Embryonic facial prominence (tissue), 1 donor: ENCODE results near the gene MKLN1.
"Not testable (repeated sequence)": the region's sequence is repeated elsewhere in the genome, so short reads cannot be mapped to it uniquely, and the experiment has no call there.

Source experiments
- DNase-seq: peaks from one replicate; pipeline ENCODE4 v3.0.0-alpha.2; 2016; ENCODE audit errors: extremely low spot score

Gene MKLN1

DNA sequence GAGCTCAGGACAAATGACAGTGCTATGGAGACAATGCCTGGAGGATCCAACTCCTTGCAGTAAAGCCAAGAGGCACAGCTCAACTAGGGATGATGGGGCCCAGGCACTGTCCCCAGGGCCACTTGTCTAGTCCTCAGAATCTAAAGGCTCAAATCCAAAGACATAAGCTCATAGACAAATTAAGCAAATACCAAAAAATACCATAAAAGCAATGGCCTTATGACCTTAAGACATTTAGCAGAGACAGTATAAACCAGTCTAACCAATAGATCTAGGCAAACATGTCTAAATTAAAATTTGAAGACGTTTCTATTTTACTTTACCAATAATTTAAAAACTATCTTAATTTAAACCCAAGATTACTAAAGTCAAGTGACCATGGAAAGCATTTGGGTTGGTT, 14.8 kb upstream of the MKLN1 start:
- DNase-seq = no peak

DNA sequence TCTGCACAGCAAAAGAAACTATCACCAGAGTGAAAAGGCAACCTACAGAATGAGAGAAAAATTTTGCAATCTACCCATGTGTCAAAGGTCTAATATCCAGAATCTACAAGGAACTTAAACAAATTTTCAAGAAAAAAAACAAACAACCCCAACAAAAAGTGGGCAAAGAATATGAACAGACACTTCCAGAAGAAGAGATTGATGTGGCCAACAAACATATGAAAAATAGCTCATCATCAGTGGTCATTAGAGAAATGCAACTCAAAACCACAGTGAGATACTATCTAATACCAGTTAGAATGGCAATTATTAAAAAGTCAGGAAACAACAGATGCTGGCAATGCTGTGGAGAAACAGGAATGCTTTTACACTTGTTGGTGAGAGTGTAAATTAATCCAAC, 7.1 kb upstream of the MKLN1 start:
- DNase-seq = no peak

DNA sequence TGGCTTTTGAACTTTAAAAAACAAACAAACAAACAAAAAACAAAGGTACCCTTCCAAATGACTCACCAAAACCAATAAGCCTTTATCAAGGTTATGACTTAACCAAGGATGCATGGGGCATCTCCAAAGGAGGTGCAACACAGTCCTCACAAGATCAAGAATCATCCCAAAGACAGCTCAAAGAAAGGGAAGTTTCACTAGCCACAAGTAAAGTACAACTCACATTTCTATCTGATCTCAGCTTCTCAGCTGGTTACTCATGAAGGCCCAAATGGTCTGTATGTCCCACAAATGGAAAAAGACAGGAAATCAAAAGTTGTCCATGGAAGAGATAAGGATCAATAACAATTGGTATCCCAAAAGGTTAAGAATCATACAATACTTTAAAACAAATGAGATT, 6.0 kb upstream of the MKLN1 start:
- no peak for DNase-seq

GRCh38 chr7:131322061-131322460, 5.6 kb upstream of the MKLN1 start:
- no peak for DNase-seq

DNA sequence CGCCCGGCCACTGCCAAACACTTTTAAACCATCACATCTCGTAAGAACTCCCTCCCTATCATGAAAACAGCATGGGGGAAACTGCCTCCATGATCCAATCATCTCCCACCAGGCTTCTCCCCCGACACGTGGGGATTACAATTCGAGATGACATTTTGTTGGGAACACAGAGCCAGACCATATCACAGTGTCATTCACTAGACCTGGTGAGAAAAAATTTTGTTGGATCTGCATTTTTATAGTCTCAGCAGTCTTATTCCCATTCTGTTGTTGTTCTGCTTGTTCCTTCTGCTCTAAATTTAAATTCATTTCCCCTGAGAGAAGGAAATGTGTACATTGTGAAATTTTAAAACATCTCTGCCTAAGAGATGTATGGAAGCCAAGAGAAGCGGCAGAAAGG, 4.8 kb upstream of the MKLN1 start:
- DNase-seq = no peak

DNA sequence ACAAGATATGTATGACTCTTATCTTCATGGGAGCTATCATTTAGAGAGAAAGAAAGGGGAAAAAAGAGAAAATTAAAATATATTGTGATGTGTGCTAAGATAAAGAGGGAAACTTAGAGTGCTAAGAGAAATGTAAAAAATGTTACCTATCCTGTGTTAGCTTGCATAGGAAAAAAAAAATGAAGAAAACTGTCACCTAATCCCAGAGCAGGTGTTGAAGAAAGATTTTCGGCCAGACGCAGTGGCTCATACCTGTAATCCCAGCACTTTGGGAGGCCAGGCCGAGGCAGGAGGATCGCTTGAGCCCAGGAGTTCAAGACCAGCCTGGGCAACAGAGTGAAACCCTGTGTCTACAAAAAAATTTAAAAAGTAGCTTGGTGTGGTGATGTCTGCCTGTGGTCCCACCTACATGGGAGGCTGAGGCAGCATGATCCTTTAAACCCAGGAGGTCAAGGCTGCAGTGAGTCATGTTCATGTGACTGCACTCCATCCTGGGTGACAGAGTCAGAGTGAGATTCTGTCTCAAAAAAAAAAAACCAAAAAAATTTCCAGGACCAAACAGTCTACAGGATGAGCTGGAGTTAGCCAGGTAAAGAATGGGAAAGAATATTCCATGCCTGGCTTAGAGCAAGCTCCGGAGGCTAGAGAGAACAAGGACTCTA, 2.4 kb upstream of the MKLN1 start:
- DNase-seq = no peak

GRCh38 chr7:131326576-131326975, 1.1 kb upstream of the MKLN1 start:
- DNase-seq = no peak

GRCh38 chr7:131327049-131327625, 539 bp upstream of the MKLN1 start:
- peak; percentile 27 for DNase-seq

GRCh38 chr7:131328377-131329175, 900 bp downstream of the MKLN1 start:
- no peak for DNase-seq

GRCh38 chr7:131329176-131329570, 1.5 kb downstream of the MKLN1 start:
- DNase-seq = no peak

GRCh38 chr7:131330299-131330698, 2.6 kb downstream of the MKLN1 start:
- no peak for DNase-seq

- DNase-seq = no peak
Measured at GRCh38 chr7:131331806-131332205, 4.1 kb downstream of the MKLN1 start.

GRCh38 chr7:131332729-131333128, 5.1 kb downstream of the MKLN1 start:
- DNase-seq = not testable (repeated sequence)

- DNase-seq = no peak
Measured at GRCh38 chr7:131335639-131336381, 8.1 kb downstream of the MKLN1 start.

DNA sequence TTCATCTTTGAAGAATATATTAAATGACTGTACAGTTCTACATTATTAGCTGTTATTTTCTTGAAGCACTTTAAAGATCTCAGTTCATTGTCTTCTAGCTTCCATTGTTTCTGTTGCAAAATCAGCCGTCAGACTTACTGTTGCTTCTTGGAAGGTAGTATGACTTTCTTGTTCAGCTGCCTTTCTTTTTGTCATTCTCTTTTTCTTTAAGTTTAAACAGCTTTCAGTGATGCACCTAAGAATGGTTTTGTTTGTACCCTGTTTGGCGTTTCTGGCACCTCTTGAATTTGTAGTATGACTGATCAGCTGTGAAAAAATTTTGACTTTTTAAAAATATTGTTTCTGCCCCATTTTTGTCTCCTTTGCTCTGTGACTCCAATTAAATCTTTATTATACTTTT, 9.3 kb downstream of the MKLN1 start:
- no peak for DNase-seq

- no peak for DNase-seq
Measured at GRCh38 chr7:131338173-131338572, 10.5 kb downstream of the MKLN1 start.

DNA sequence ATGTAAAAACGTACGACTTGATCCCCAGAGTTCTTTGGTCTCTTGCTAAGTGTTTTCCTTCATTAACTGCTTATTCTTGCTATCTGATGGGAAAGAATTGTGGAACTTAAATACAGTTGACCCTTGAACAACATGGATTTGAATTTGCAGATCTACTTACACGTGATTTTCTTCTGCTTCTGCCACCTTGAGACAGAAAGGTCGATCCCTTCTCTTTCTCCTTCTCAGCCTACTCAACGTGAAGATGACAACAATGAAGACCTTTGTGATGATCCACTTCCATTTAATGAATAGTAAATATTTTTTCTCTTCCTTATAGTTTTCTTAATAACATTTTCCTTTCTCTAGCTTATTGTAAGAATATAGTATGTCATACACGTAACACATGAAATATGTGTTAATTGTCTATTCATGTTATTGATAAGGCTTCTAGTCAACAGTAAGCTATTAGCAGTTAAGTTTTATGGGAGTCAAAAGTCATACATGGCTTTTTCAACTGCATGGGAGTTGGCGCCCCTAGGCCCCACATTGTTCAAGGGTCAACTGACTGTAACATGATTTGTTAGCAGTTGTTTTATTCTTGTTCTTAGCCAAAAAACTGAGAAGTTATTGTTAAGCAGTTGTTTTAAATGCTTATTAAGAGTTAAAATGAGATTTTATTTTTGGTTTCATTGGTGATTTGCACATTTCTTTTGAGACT, 11.2 kb downstream of the MKLN1 start:
- DNase-seq = no peak

GRCh38 chr7:131341690-131342089, 14.0 kb downstream of the MKLN1 start:
- DNase-seq = no peak

DNA sequence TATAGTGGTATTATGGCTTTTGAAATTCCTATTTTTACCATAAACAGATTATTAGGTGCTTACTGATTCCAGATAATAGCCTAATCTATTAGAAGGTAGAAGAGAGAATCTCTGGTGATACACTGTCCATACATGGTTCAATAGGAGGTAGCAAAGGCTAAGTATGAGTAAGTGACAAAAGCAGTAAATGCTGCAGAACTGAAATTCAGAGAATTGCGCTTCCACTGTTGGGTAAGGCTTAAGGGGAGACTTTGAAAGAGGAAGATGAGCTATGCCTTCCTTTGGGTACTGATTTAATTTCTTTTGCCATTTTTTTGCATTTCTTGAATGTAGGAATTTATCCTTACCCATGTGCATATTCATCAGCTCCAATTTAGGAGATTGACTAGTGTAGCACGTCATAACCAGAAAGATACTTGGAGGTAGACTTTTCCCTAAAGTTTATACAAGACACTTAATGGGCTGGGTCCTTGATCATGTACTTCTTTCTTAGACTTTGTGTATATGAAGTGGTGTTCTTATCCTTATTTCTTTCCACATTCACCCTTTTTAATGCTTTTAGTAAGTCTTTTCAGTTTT, 15.3 kb downstream of the MKLN1 start:
- no peak for DNase-seq

DNA sequence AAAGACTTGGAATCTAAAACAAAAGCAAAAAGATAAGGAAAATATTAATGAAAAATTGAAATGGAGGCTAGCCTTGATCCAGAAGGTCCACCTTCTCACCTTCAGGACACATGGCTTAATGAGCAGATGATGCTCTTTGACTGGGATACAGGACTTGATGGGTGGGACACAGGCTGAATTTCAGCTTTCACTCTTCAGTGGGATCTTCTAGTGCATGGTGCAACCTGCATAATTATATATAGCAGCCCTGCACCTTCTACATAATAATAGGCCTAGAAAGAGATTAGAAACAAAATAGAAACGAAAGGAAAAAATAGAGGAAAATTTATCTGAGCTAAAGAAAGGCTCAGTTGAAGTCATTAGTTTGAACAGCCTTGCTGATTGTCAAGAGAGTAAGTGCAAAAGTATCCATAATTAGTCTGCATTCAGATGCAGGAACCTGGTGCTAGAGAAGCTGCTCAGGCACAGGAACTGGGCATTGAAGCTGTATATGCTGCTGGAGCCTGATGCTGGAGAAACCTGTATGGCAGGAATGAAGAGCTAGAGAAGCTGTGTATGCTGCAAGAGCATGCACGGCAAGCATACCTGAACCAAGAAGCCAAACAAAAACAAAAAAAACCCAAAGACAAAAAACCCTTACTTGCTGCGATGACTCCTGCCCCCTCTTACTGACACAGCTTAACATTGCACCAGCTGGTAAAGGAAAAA, 19.4 kb downstream of the MKLN1 start:
- no peak for DNase-seq

DNA sequence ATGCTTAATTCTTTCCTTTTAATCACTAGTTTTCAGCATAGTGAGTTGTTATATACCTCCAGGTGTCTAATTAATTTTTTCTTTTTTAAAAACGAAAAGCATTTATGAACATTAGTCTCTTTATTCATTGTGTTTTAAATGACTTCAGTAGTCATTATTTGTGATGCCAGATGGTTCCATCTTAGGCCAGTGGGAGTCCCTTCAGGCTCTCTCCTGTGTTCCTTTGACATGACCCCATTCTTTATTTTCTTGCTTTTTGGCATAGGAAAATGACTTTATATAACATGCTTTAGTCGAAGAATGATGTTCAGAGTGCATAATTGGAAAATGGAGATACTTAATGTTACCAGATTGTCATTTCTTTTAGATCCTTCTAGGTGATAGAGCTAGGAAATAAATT, 24.4 kb downstream of the MKLN1 start:
- DNase-seq = no peak
